ENCODE measurements around the gene ZNF667. TPM values are rescaled to one million over a fixed set of nuclear protein-coding genes. Genes with fewer than 3 reads are reported as not detected.
A peak's percentile ranks its signal among the peaks of the same experiment; 100 is the strongest.

Gene ZNF667
- total RNA-seq (2021) (not detected in 2 replicates), Bru-seq, nascent RNA (percentile 2 among the genes with signal in this experiment), BruChase-seq, experiment 1, labeled RNA remaining after a 2-hour chase (not detected), BruChase-seq, experiment 2, labeled RNA remaining after a 6-hour chase (not detected)
- long read RNA-seq, result 0 reads

DNA sequence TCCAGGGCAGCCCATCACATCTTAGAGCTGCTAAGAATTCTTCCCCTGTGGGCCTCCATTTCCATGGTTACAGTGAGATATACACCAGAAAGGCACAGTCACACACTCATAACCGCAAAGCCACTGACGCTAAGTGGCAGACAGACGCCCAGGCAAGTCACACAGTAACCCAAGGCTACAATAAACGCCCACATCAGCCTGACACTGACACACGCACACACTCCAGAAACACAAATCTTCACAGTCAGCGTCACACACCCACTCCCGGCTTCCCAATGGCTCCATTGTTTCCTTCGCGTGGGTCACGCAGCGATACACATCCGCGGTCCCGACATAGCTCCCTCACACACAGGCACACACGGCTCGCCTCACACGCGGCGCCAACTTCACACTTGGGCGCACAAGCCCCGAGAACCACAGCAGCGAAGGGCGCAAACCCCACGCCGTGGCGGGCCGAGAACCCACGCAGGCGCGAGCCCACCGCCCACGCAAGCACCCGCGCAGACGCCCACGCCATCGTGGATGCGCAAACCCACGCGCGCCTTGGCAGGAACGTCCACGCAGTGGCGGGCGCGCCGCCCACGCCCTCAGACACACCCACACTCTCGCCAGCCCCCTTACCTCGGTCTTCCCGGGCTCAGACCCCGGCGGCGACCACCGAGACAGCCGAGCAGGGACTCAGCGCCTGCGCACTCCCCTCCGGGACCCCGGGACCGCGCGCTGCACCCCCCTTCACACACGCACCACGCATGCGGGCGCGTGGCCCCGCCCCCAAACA lies at the start of gene ZNF667:
Gene ZNF667, minus strand, starts transcription at position 695 of the 778 bp plus-strand sequence. CDS start 14,975 bp downstream, outside the sequence.
- Histone ChIP-seq H3K4me1 (replicated peaks; ENCODE audit: insufficient read depth) (no peaks in the 10 kb centered on the region), H3K4me2 (no peak within 1 kb of the TSS), H3K9me2 (ENCODE audit: insufficient read depth) (no peaks in the 10 kb centered on the region), H2AFZ (no peak within 1 kb of the TSS), H3K9me3 (ENCODE audit: insufficient read depth, low read depth) (0 out of 2 replicates have a peak, but pooled peaks cover 5% of the 10 kb centered on the region), H3K79me2 (ENCODE audit: low read depth) (no peaks in the 10 kb centered on the region), H3F3A (ENCODE audit: insufficient read depth, low read depth) (no peaks in the 10 kb centered on the region), H3K36me3 (ENCODE audit: low read depth) (no peaks in the 10 kb centered on the region), H3K4me3 (no peak within 1 kb of the TSS), H3K27me3 (ENCODE audit: insufficient read depth, low read depth) (peaks cover 52% of the 10 kb centered on the region), H3K27ac (no peak within 1 kb of the TSS), H4K20me1 (ENCODE audit: insufficient read depth) (no peaks in the 10 kb centered on the region)
- ChIA-PET POLR2A (ENCODE audit: unreplicated experiment) (no interaction called here), CTCF (no interaction called here)
- intact Hi-C loops (cut with micrococcal nuclease; ENCODE audit: unreplicated experiment), result no loop called here
- BruUV-seq (replicated peaks), result no TSS peak
- no peak for DNase-seq
- TF ChIP-seq, protein P1, sequence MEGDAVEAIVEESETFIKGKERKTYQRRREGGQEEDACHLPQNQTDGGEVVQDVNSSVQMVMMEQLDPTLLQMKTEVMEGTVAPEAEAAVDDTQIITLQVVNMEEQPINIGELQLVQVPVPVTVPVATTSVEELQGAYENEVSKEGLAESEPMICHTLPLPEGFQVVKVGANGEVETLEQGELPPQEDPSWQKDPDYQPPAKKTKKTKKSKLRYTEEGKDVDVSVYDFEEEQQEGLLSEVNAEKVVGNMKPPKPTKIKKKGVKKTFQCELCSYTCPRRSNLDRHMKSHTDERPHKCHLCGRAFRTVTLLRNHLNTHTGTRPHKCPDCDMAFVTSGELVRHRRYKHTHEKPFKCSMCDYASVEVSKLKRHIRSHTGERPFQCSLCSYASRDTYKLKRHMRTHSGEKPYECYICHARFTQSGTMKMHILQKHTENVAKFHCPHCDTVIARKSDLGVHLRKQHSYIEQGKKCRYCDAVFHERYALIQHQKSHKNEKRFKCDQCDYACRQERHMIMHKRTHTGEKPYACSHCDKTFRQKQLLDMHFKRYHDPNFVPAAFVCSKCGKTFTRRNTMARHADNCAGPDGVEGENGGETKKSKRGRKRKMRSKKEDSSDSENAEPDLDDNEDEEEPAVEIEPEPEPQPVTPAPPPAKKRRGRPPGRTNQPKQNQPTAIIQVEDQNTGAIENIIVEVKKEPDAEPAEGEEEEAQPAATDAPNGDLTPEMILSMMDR (conservative IDR thresholded peaks at IDR 0.05), result no peak
- TF ChIP-seq EZH2 (IDR thresholded peaks at IDR 0.05; ENCODE audit: low read depth), result no peak

DNA sequence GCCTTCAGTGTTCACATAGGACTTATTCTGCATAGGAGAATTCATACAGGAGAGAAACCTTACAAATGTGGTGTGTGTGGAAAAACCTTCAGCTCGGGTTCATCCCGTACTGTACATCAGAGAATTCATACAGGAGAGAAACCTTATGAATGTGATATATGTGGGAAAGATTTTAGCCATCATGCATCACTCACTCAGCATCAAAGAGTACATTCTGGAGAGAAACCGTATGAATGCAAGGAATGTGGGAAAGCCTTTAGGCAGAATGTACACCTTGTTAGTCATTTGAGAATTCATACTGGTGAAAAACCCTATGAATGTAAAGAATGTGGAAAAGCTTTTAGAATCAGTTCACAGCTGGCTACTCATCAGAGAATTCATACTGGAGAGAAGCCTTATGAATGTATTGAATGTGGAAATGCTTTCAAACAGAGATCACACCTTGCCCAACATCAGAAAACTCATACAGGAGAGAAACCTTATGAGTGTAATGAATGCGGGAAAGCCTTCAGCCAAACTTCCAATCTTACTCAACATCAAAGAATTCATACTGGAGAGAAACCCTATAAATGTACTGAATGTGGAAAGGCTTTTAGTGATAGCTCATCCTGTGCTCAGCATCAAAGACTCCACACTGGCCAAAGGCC lies 48.2 kb upstream of the ZNF667 start:
- no peaks in the 10 kb centered on the region for H3F3A ChIP-seq (ENCODE audit: insufficient read depth, low read depth)
- H3K4me3 ChIP-seq, result no peak overlapping the region
- intact Hi-C loops (cut with micrococcal nuclease; ENCODE audit: unreplicated experiment), result no loop called here
- no peaks in the 10 kb centered on the region for H3K79me2 ChIP-seq (ENCODE audit: low read depth)
- CTCF ChIA-PET, result no interaction called here
- no peaks in the 10 kb centered on the region for H3K4me1 ChIP-seq (replicated peaks; ENCODE audit: insufficient read depth)
- H2AFZ ChIP-seq, result no peak overlapping the region
- no peak for DNase-seq
- no peak overlapping the region for H3K27ac ChIP-seq
- H4K20me1 ChIP-seq (ENCODE audit: insufficient read depth), result no peaks in the 10 kb centered on the region
- no peaks in the 10 kb centered on the region for H3K9me2 ChIP-seq (ENCODE audit: insufficient read depth)
- H3K4me2 ChIP-seq, result no peak overlapping the region
- no peaks in the 10 kb centered on the region for H3K27me3 ChIP-seq (ENCODE audit: insufficient read depth, low read depth)
- H3K9me3 ChIP-seq (ENCODE audit: insufficient read depth, low read depth), result peaks cover 51% of the 10 kb centered on the region
- TF ChIP-seq, protein P1 (conservative IDR thresholded peaks at IDR 0.05), result no peak
- TF ChIP-seq EZH2 (IDR thresholded peaks at IDR 0.05; ENCODE audit: low read depth), result no peak
- BruUV-seq (replicated peaks), result no TSS peak
- POLR2A ChIA-PET (ENCODE audit: unreplicated experiment), result no interaction called here
- no peaks in the 10 kb centered on the region for H3K36me3 ChIP-seq (ENCODE audit: low read depth)

DNA sequence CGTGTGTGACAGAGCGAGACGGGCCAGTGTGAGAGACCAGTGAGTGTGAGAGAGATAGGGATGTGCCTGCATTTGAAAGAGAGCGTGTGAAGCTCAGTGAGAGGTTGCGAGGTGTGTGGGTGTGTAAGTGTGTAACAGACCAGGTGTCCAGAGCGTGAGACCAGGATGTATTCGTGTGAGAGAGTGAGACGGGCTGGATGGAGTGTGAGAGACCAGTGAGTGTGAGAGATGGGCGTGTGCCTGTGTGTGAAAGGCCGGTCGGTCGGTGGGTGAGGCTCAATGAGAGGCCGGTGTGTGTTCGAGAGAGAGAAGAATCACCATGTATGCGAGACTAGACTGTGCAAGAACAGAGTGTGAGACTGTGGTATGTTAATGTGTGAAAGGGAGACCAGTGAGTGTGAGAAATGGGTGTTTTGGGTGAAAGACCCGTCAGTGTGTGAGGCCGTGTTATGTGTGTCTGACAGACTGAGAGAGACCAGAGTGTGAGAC lies 31.2 kb upstream of the ZNF667 start:
- Histone ChIP-seq H3K9me2 (ENCODE audit: insufficient read depth) (no peaks in the 10 kb centered on the region), H3K27me3 (ENCODE audit: insufficient read depth, low read depth) (0 out of 2 replicates have a peak, but pooled peaks cover 6% of the 10 kb centered on the region), H4K20me1 (ENCODE audit: insufficient read depth) (no peaks in the 10 kb centered on the region), H3K4me3 (peak overlapping the region; percentile 49; the same call in 1 of the 2 replicates), H2AFZ (peak overlapping the region; percentile 75), H3K79me2 (ENCODE audit: low read depth) (no peaks in the 10 kb centered on the region), H3K9me3 (ENCODE audit: insufficient read depth, low read depth) (peaks cover 8% of the 10 kb centered on the region), H3F3A (ENCODE audit: insufficient read depth, low read depth) (no peaks in the 10 kb centered on the region), H3K4me1 (replicated peaks; ENCODE audit: insufficient read depth) (no peaks in the 10 kb centered on the region), H3K36me3 (ENCODE audit: low read depth) (no peaks in the 10 kb centered on the region), H3K4me2 (peak overlapping the region; percentile 57), H3K27ac (no peak overlapping the region)
- TF ChIP-seq, protein P1 (conservative IDR thresholded peaks at IDR 0.05), result no peak
- TF ChIP-seq EZH2 (IDR thresholded peaks at IDR 0.05; ENCODE audit: low read depth), result no peak
- intact Hi-C loops (cut with micrococcal nuclease; ENCODE audit: unreplicated experiment), result no loop called here
- no TSS peak for BruUV-seq (replicated peaks)
- ChIA-PET POLR2A (ENCODE audit: unreplicated experiment) (no interaction called here), CTCF (no interaction called here)
- DNase-seq, result no peak
